ENCODE data around the gene GPR42.
"Not testable (repeated sequence)": the region's sequence is repeated elsewhere in the genome, so short reads cannot be mapped to it uniquely, and the experiment has no call there.

The GPR42 gene

GRCh38 chr19:35392742-35393715 is 22.2 kb downstream of the GPR42 start:
- no peak overlapping the region for H3K4me3 ChIP-seq (ENCODE audit: low read depth, low read length)

- no peak overlapping the region for H3K4me3 ChIP-seq (ENCODE audit: low read depth, low read length)
These were observed 24.7 kb downstream of the GPR42 start for GRCh38 chr19:35395382-35396199.

GRCh38 chr19:35396240-35396885 is 25.5 kb downstream of the GPR42 start:
- no peak overlapping the region for H3K4me3 ChIP-seq (ENCODE audit: low read depth, low read length)

GRCh38 chr19:35397064-35397463 is 26.2 kb downstream of the GPR42 start:
- no peak overlapping the region for H3K4me3 ChIP-seq (ENCODE audit: low read depth, low read length)

- H3K4me3 ChIP-seq (ENCODE audit: low read depth, low read length): no peak overlapping the region
These were observed 27.7 kb downstream of the GPR42 start for GRCh38 chr19:35398570-35398969.

- no peak overlapping the region for H3K4me3 ChIP-seq (ENCODE audit: low read depth, low read length)
These were observed 28.4 kb downstream of the GPR42 start for GRCh38 chr19:35399231-35399630.

- H3K4me3 ChIP-seq (ENCODE audit: low read depth, low read length): no peak overlapping the region
These were observed 29.3 kb downstream of the GPR42 start for GRCh38 chr19:35399948-35400772.

GRCh38 chr19:35400773-35401100 is 29.9 kb downstream of the GPR42 start:
- no peak overlapping the region for H3K4me3 ChIP-seq (ENCODE audit: low read depth, low read length)

GRCh38 chr19:35401416-35401815 is 30.5 kb downstream of the GPR42 start:
- H3K4me3 ChIP-seq (ENCODE audit: low read depth, low read length): not testable (repeated sequence)

GRCh38 chr19:35403116-35403760 is 32.4 kb downstream of the GPR42 start:
- no peak overlapping the region for H3K4me3 ChIP-seq (ENCODE audit: low read depth, low read length)

GRCh38 chr19:35404879-35405622 is 34.2 kb downstream of the GPR42 start:
- no peak overlapping the region for H3K4me3 ChIP-seq (ENCODE audit: low read depth, low read length)

- H3K4me3 ChIP-seq (ENCODE audit: low read depth, low read length): no peak overlapping the region
These were observed 36.8 kb downstream of the GPR42 start for GRCh38 chr19:35407619-35408018.

GRCh38 chr19:35408284-35409171 is 37.7 kb downstream of the GPR42 start:
- H3K4me3 ChIP-seq (ENCODE audit: low read depth, low read length): no peak overlapping the region

GRCh38 chr19:35409191-35409590 is 38.3 kb downstream of the GPR42 start:
- no peak overlapping the region for H3K4me3 ChIP-seq (ENCODE audit: low read depth, low read length)

GRCh38 chr19:35410487-35410886 is 39.6 kb downstream of the GPR42 start:
- H3K4me3 ChIP-seq (ENCODE audit: low read depth, low read length): no peak overlapping the region

GRCh38 chr19:35414442-35414841 is 43.6 kb downstream of the GPR42 start:
- no peak overlapping the region for H3K4me3 ChIP-seq (ENCODE audit: low read depth, low read length)

GRCh38 chr19:35416331-35416730 is 45.5 kb downstream of the GPR42 start:
- no peak overlapping the region for H3K4me3 ChIP-seq (ENCODE audit: low read depth, low read length)

- no peak overlapping the region for H3K4me3 ChIP-seq (ENCODE audit: low read depth, low read length)
These were observed 46.4 kb downstream of the GPR42 start for GRCh38 chr19:35417278-35417677.
